DND-41 (cell line): ENCODE data around the gene NOX5.

ENCODE experiments used
- ATAC-seq: fragments of 200-7000 bp; cut with Tn5 transposase; 3 replicates; pipeline ENCODE4 v1.9.1; 2021; ENCODE audit warnings: low read depth; ENCODE audit not compliant: insufficient read depth
- DNase-seq: peaks from one replicate; pipeline ENCODE4 v3.0.0-alpha.2; 2020
- H2AFZ ChIP-seq: 2 replicates; pipeline ENCODE4 v1.6.0; 2012; ENCODE audit warnings: low read depth, low read length
- H3K27ac ChIP-seq: 2 replicates; pipeline ENCODE4 v1.5.1; 2012; ENCODE audit warnings: low read length, inconsistent platforms
- H3K27me3 ChIP-seq: fragments of 200-600 bp; sonication (generic); 2 replicates; pipeline ENCODE4 v1.6.0; 2012; ENCODE audit warnings: low read length, mild to moderate bottlenecking, inconsistent platforms; ENCODE audit not compliant: insufficient read depth, poor library complexity
- H3K36me3 ChIP-seq: 2 replicates; pipeline ENCODE4 v1.5.1; 2012; ENCODE audit warnings: low read length, inconsistent platforms; ENCODE audit not compliant: insufficient read depth
- H3K4me1 ChIP-seq: 2 replicates; pipeline ENCODE4 v1.5.1; 2012; ENCODE audit warnings: mild to moderate bottlenecking, low read length; ENCODE audit not compliant: insufficient read depth
- H3K4me2 ChIP-seq: 2 replicates; pipeline ENCODE4 v1.6.0; 2012; ENCODE audit warnings: mild to moderate bottlenecking, moderate library complexity, low read length, inconsistent platforms; ENCODE audit not compliant: insufficient read depth
- H3K4me3 ChIP-seq, 2 experiments: fragments of 200-600 bp in 1 of 2; shearing (Covaris generic) in 1 of 2; 2 replicates each; pipeline ENCODE4 v1.5.1; 2012 to 2016; ENCODE audit warnings: inconsistent platforms in 2 of 2, low read length in 2 of 2, mild to moderate bottlenecking in 2 of 2, low read depth in 1 of 2, moderate library complexity in 1 of 2
- H3K79me2 ChIP-seq: 2 replicates; pipeline ENCODE4 v1.6.0; 2012; ENCODE audit warnings: low read length, inconsistent platforms; ENCODE audit not compliant: insufficient read depth
- H3K9ac ChIP-seq: 2 replicates; pipeline ENCODE4 v1.6.0; 2012; ENCODE audit warnings: low read depth, mild to moderate bottlenecking, inconsistent platforms, low read length, moderate library complexity
- H3K9me3 ChIP-seq: 2 replicates; pipeline ENCODE4 v1.5.1; 2012; ENCODE audit warnings: low read length, moderate library complexity, mild to moderate bottlenecking, inconsistent platforms; ENCODE audit not compliant: insufficient read depth, severe bottlenecking
- H4K20me1 ChIP-seq: 2 replicates; pipeline ENCODE4 v1.6.0; 2012; ENCODE audit warnings: low read length; ENCODE audit not compliant: insufficient read depth
- EZH2 ChIP-seq: IDR thresholded peaks from 3 replicates; pipeline ENCODE4 v1.6.1; 2012; ENCODE audit warnings: borderline replicate concordance, low read depth, mild to moderate bottlenecking, moderate library complexity, low read length, inconsistent platforms; ENCODE audit not compliant: severe bottlenecking
- TF ChIP-seq, protein P1 (sequence below): IDR thresholded peaks from 2 replicates; pipeline ENCODE4 v1.5.1; 2012; ENCODE audit warnings: borderline replicate concordance, low read length, moderate library complexity, mild to moderate bottlenecking; ENCODE audit not compliant: poor library complexity, severe bottlenecking; ENCODE audit errors: extremely low read depth

NOX5 gene

GRCh38 chr15:69091654-69092053, 77.2 kb downstream of the NOX5 start:
- H3K4me2 ChIP-seq = no peak overlapping the region
- TF ChIP-seq EZH2 = no peak
- TF ChIP-seq, protein P1, sequence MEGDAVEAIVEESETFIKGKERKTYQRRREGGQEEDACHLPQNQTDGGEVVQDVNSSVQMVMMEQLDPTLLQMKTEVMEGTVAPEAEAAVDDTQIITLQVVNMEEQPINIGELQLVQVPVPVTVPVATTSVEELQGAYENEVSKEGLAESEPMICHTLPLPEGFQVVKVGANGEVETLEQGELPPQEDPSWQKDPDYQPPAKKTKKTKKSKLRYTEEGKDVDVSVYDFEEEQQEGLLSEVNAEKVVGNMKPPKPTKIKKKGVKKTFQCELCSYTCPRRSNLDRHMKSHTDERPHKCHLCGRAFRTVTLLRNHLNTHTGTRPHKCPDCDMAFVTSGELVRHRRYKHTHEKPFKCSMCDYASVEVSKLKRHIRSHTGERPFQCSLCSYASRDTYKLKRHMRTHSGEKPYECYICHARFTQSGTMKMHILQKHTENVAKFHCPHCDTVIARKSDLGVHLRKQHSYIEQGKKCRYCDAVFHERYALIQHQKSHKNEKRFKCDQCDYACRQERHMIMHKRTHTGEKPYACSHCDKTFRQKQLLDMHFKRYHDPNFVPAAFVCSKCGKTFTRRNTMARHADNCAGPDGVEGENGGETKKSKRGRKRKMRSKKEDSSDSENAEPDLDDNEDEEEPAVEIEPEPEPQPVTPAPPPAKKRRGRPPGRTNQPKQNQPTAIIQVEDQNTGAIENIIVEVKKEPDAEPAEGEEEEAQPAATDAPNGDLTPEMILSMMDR = no peak
- no peaks in the 10 kb centered on the region for H3K4me1 ChIP-seq
- peaks cover 10% of the 10 kb centered on the region for H3K27me3 ChIP-seq
- ATAC-seq = no peak
- H3K27ac ChIP-seq = no peak overlapping the region
- no peak overlapping the region for H3K4me3 ChIP-seq
- H3K9ac ChIP-seq = no peak overlapping the region
- no peaks in the 10 kb centered on the region for H4K20me1 ChIP-seq
- DNase-seq = no peak
- H3K9me3 ChIP-seq = no peaks in the 10 kb centered on the region
- H3K36me3 ChIP-seq = no peaks in the 10 kb centered on the region
- H2AFZ ChIP-seq = no peak overlapping the region
- H3K79me2 ChIP-seq = no peaks in the 10 kb centered on the region

DNA sequence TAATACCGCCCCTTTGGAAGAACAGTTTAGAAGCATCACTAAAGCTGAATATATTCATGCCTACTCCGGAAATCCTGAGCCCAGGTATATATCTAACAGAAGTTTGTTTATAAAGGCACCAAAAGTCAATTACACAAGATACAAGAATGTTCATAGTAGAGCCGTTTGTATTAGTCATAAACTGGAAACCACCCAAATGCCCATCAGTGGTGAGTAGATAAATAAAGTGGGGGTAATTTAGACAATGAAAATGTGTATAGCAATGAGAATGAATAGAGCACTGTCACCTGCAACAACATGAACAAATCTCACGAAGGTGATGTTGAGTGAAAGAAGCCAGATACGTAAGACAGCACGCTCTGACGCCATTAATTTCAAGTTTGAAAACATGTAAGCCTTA, 77.7 kb downstream of the NOX5 start:
- no peaks in the 10 kb centered on the region for H3K4me1 ChIP-seq
- no peak overlapping the region for H3K4me3 ChIP-seq
- H3K27me3 ChIP-seq = peaks cover 10% of the 10 kb centered on the region
- H2AFZ ChIP-seq = no peak overlapping the region
- ATAC-seq (no peak), DNase-seq (no peak)
- H3K9me3 ChIP-seq = no peaks in the 10 kb centered on the region
- H3K4me2 ChIP-seq = no peak overlapping the region
- H3K36me3 ChIP-seq = no peaks in the 10 kb centered on the region
- H3K9ac ChIP-seq = no peak overlapping the region
- no peaks in the 10 kb centered on the region for H3K79me2 ChIP-seq
- H3K27ac ChIP-seq = no peak overlapping the region
- no peaks in the 10 kb centered on the region for H4K20me1 ChIP-seq
- TF ChIP-seq, protein P1 = no peak
- no peak for TF ChIP-seq EZH2

GRCh38 chr15:69093127-69093526, 78.6 kb downstream of the NOX5 start:
- TF ChIP-seq, protein P1 = no peak
- TF ChIP-seq EZH2 = no peak
- Histone ChIP-seq H3K4me1 (no peaks in the 10 kb centered on the region), H3K79me2 (no peaks in the 10 kb centered on the region), H3K9me3 (no peaks in the 10 kb centered on the region), H3K4me3 (no peak overlapping the region), H2AFZ (no peak overlapping the region), H3K4me2 (no peak overlapping the region), H3K9ac (no peak overlapping the region), H3K27me3 (peaks cover 2% of the 10 kb centered on the region), H4K20me1 (no peaks in the 10 kb centered on the region), H3K27ac (no peak overlapping the region), H3K36me3 (no peaks in the 10 kb centered on the region)
- DNase-seq = no peak
- no peak for ATAC-seq

GRCh38 chr15:69093614-69094013, 79.1 kb downstream of the NOX5 start:
- TF ChIP-seq EZH2 = no peak
- TF ChIP-seq, protein P1 = no peak
- Histone ChIP-seq H4K20me1 (no peaks in the 10 kb centered on the region), H3K36me3 (no peaks in the 10 kb centered on the region), H3K4me1 (no peaks in the 10 kb centered on the region), H3K79me2 (no peaks in the 10 kb centered on the region), H3K9ac (no peak overlapping the region), H3K4me3 (no peak overlapping the region), H3K27ac (no peak overlapping the region), H3K27me3 (no peaks in the 10 kb centered on the region), H3K9me3 (no peaks in the 10 kb centered on the region), H2AFZ (no peak overlapping the region), H3K4me2 (no peak overlapping the region)
- ATAC-seq (no peak), DNase-seq (no peak)
